DMS114 treated with DMSO at 0.1 percent for 48 hours (cell line): ENCODE results near the gene RDH5.

Source experiments
- DNase-seq: peaks from one replicate; lab custom pipeline; 2025; ENCODE audit not compliant: unreplicated experiment; lab: John Stamatoyannopoulos, UW

The RDH5 gene

GRCh38 chr12:55695349-55695748, 24.8 kb upstream of the RDH5 start:
- no peak for DNase-seq

- no peak for DNase-seq
Measured at GRCh38 chr12:55696141-55696540, 24.1 kb upstream of the RDH5 start.

- DNase-seq, result no peak
Measured at GRCh38 chr12:55696796-55697462, 23.3 kb upstream of the RDH5 start.

GRCh38 chr12:55697686-55698085, 22.5 kb upstream of the RDH5 start:
- DNase-seq, result no peak

GRCh38 chr12:55698241-55698955, 21.8 kb upstream of the RDH5 start:
- no peak for DNase-seq

GRCh38 chr12:55698965-55699364, 21.2 kb upstream of the RDH5 start:
- no peak for DNase-seq

- DNase-seq, result no peak
Measured at GRCh38 chr12:55699471-55700055, 20.6 kb upstream of the RDH5 start.

- no peak for DNase-seq
Measured at GRCh38 chr12:55700255-55701018, 19.8 kb upstream of the RDH5 start.

- DNase-seq, result no peak
Measured at GRCh38 chr12:55702861-55703260, 17.3 kb upstream of the RDH5 start.

GRCh38 chr12:55703288-55703687, 16.9 kb upstream of the RDH5 start:
- no peak for DNase-seq

GRCh38 chr12:55703901-55704761, 16.1 kb upstream of the RDH5 start:
- DNase-seq, result no peak

GRCh38 chr12:55704824-55705718, 15.1 kb upstream of the RDH5 start:
- DNase-seq, result no peak

GRCh38 chr12:55705782-55706402, 14.3 kb upstream of the RDH5 start:
- DNase-seq, result no peak

- DNase-seq, result no peak
Measured at GRCh38 chr12:55706568-55707218, 13.5 kb upstream of the RDH5 start.

GRCh38 chr12:55707219-55707671, 12.9 kb upstream of the RDH5 start:
- no peak for DNase-seq

GRCh38 chr12:55707841-55708694, 12.1 kb upstream of the RDH5 start, which contains the start of gene ITGA7:
Gene ITGA7 (minus strand): TSS chr12:55707904. CDS start chr12:55707682, 222 bp downstream.
- peak; percentile 42 for DNase-seq

- no peak for DNase-seq
Measured at GRCh38 chr12:55708695-55709233, 11.4 kb upstream of the RDH5 start.
